ENCODE results near the gene MX2. TPM values are rescaled to one million over a fixed set of nuclear protein-coding genes. Genes with fewer than 3 reads are reported as not detected.

The MX2 gene
- total and polyA plus RNA-seq, 10 of the 15 experiments (the other 5 are each of a cell fraction or from before 2014, with no cell fraction given), result 10.5 to 167 (median 46.1) TPM

DNA sequence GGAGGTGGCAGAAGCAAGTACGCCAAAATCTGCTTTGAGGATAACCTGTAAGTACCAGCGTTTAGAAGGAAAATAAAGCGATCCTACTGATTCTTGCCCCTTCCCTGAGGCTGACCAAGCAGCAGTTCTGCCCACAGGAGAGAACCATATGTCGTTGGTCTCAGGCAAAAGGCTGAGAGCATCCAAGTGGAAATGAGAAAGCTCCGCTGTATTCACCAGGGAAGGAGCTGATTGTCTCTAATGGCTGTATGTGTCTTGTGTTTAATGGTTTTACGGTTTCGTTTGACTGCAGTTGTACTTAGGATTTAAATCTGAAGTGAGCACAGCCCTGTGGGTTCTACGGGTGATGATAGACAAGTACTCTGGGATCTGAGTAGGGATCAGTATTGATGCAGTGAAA, 23.4 kb upstream of the MX2 start:
- Histone ChIP-seq H3K9me3 (replicated peaks; ENCODE audit: control insufficient read depth, insufficient read depth, low read length) (peaks cover 3% of the 10 kb centered on the region; the same call in 1 of the 3 replicates), H3K9ac (ENCODE audit: control insufficient read depth, insufficient read depth, low read length) (no peak overlapping the region), H3K27me3 (replicated peaks in 1 of 2; ENCODE audit: control insufficient read depth in 2 of 2, insufficient read depth in 2 of 2, low read length in 1 of 2) (no peaks in the 10 kb centered on the region), H3K4me1 (ENCODE audit: control insufficient read depth, insufficient read depth, low read length) (no peaks in the 10 kb centered on the region), H4K20me1 (ENCODE audit: control insufficient read depth, insufficient read depth) (no peaks in the 10 kb centered on the region), H3K4me2 (ENCODE audit: control insufficient read depth, insufficient read depth) (no peak overlapping the region), H3K4me3 (no peak overlapping the region), H2AFZ (ENCODE audit: control insufficient read depth, low read depth, low read length) (no peak overlapping the region), H3K27ac (ENCODE audit: control insufficient read depth, insufficient read depth) (no peak overlapping the region), H3K79me2 (ENCODE audit: control insufficient read depth, insufficient read depth, low read length) (no peaks in the 10 kb centered on the region), H3K36me3 (ENCODE audit: control insufficient read depth in 2 of 2, insufficient read depth in 2 of 2, low read length in 1 of 2) (no peaks in the 10 kb centered on the region)
- DNase-seq (ENCODE audit: low read depth, low spot score) (no peak), FAIRE-seq (no peak), ATAC-seq (no peak)
- TF ChIP-seq IKZF1 (conservative IDR thresholded peaks at IDR 0.05), result no peak
- no peak for TF ChIP-seq CHD1 (IDR thresholded peaks at IDR 0.05; ENCODE audit: low read depth, low read length)
- no peak for TF ChIP-seq NR2C2 (IDR thresholded peaks at IDR 0.05; ENCODE audit: borderline replicate concordance, control insufficient read depth, insufficient read length, low read depth)
- TF ChIP-seq NFYB (IDR thresholded peaks at IDR 0.05; ENCODE audit: insufficient read depth, low read depth, low read length), result no peak
- no peak for TF ChIP-seq MEF2B (IDR thresholded peaks at IDR 0.05; ENCODE audit: partially characterized antibody, poor library complexity, severe bottlenecking)
- TF ChIP-seq, protein P1, sequence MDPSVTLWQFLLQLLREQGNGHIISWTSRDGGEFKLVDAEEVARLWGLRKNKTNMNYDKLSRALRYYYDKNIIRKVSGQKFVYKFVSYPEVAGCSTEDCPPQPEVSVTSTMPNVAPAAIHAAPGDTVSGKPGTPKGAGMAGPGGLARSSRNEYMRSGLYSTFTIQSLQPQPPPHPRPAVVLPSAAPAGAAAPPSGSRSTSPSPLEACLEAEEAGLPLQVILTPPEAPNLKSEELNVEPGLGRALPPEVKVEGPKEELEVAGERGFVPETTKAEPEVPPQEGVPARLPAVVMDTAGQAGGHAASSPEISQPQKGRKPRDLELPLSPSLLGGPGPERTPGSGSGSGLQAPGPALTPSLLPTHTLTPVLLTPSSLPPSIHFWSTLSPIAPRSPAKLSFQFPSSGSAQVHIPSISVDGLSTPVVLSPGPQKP (IDR thresholded peaks at IDR 0.05; ENCODE audit: low read depth, low read length), result no peak
- TF ChIP-seq, protein P2, sequence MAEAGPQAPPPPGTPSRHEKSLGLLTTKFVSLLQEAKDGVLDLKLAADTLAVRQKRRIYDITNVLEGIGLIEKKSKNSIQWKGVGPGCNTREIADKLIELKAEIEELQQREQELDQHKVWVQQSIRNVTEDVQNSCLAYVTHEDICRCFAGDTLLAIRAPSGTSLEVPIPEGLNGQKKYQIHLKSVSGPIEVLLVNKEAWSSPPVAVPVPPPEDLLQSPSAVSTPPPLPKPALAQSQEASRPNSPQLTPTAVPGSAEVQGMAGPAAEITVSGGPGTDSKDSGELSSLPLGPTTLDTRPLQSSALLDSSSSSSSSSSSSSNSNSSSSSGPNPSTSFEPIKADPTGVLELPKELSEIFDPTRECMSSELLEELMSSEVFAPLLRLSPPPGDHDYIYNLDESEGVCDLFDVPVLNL (IDR thresholded peaks at IDR 0.05; ENCODE audit: low read depth, low read length), result no peak
- TF ChIP-seq, protein P3, sequence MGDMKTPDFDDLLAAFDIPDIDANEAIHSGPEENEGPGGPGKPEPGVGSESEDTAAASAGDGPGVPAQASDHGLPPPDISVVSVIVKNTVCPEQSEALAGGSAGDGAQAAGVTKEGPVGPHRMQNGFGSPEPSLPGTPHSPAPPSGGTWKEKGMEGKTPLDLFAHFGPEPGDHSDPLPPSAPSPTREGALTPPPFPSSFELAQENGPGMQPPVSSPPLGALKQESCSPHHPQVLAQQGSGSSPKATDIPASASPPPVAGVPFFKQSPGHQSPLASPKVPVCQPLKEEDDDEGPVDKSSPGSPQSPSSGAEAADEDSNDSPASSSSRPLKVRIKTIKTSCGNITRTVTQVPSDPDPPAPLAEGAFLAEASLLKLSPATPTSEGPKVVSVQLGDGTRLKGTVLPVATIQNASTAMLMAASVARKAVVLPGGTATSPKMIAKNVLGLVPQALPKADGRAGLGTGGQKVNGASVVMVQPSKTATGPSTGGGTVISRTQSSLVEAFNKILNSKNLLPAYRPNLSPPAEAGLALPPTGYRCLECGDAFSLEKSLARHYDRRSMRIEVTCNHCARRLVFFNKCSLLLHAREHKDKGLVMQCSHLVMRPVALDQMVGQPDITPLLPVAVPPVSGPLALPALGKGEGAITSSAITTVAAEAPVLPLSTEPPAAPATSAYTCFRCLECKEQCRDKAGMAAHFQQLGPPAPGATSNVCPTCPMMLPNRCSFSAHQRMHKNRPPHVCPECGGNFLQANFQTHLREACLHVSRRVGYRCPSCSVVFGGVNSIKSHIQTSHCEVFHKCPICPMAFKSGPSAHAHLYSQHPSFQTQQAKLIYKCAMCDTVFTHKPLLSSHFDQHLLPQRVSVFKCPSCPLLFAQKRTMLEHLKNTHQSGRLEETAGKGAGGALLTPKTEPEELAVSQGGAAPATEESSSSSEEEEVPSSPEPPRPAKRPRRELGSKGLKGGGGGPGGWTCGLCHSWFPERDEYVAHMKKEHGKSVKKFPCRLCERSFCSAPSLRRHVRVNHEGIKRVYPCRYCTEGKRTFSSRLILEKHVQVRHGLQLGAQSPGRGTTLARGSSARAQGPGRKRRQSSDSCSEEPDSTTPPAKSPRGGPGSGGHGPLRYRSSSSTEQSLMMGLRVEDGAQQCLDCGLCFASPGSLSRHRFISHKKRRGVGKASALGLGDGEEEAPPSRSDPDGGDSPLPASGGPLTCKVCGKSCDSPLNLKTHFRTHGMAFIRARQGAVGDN (IDR thresholded peaks at IDR 0.05), result no peak
- TF ChIP-seq FOS (IDR thresholded peaks at IDR 0.05; ENCODE audit: borderline replicate concordance, extremely low read depth, insufficient read length), result no peak
- 76% methylated on average over 8 of the region's 8 CpGs for WGBS (ENCODE audit: insufficient coverage, insufficient replicate concordance, low lambda C conversion rate, missing lambda C conversion rate)
- ChIA-PET CTCF (no interaction called here), RAD21 (ENCODE audit: unreplicated experiment) (no interaction called here), POLR2A (no interaction called here), SMC1A (ENCODE audit: uncharacterized antibody, unreplicated experiment) (no interaction called here)
- no TSS peak for BruUV-seq (replicated peaks)
- in situ Hi-C loops (cut with MboI) (no loop called here), intact Hi-C loops (cut with micrococcal nuclease; ENCODE audit: unreplicated experiment) (no loop called here)

All from GM12878 (cell line).